ENCODE results near the gene DGKI.

Gene DGKI

DNA sequence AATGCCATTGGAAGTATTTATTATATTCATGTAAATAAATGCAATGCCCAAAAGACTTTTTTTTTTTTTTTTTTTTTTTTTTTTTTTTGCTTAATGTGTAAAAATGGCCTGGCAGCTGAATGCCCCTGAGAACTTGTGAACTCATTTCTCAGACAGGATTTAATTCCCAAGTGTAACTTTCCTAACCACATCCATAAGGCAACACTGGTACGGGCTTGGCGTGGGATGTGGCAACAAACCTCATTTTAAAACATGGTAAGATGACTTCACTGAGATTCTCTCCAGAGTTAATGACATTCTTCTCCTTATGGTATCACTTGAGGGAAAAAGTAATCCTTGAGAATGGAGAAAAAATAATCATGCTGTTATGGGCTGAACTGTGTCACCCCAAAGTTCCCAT lies 150.4 kb downstream of the DGKI start:
- H3K4me3 ChIP-seq (ENCODE audit: low read depth, low read length) = no peak overlapping the region
- DNase-seq (ENCODE audit: low read depth) = no peak
- TF ChIP-seq, protein P1, sequence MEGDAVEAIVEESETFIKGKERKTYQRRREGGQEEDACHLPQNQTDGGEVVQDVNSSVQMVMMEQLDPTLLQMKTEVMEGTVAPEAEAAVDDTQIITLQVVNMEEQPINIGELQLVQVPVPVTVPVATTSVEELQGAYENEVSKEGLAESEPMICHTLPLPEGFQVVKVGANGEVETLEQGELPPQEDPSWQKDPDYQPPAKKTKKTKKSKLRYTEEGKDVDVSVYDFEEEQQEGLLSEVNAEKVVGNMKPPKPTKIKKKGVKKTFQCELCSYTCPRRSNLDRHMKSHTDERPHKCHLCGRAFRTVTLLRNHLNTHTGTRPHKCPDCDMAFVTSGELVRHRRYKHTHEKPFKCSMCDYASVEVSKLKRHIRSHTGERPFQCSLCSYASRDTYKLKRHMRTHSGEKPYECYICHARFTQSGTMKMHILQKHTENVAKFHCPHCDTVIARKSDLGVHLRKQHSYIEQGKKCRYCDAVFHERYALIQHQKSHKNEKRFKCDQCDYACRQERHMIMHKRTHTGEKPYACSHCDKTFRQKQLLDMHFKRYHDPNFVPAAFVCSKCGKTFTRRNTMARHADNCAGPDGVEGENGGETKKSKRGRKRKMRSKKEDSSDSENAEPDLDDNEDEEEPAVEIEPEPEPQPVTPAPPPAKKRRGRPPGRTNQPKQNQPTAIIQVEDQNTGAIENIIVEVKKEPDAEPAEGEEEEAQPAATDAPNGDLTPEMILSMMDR (IDR thresholded peaks at IDR 0.05; ENCODE audit: control insufficient read depth, extremely low read depth, insufficient read depth) = no peak

DNA sequence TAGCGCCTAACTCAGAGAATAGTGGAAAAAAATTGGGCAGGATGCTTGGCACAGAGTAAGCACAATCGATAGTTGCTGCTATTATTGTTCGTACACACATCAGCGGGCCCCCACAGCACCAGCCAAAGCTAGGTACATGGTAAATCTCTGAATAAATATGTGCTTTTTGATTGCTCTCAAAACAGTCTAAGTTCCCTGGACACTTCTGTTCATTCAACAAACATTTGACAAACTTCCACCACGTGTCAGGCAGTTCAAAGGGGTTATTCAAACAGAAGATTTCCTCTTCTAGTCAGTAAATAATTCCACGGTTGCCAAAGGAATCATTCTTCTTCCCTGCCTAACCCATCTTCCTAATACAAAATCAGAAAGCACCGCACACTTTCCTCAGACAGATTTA lies 150.8 kb downstream of the DGKI start:
- TF ChIP-seq, protein P1 (IDR thresholded peaks at IDR 0.05; ENCODE audit: control insufficient read depth, extremely low read depth, insufficient read depth) = no peak
- peak; percentile 92 for DNase-seq (ENCODE audit: low read depth)
- H3K4me3 ChIP-seq (ENCODE audit: low read depth, low read length) = no peak overlapping the region

DNA sequence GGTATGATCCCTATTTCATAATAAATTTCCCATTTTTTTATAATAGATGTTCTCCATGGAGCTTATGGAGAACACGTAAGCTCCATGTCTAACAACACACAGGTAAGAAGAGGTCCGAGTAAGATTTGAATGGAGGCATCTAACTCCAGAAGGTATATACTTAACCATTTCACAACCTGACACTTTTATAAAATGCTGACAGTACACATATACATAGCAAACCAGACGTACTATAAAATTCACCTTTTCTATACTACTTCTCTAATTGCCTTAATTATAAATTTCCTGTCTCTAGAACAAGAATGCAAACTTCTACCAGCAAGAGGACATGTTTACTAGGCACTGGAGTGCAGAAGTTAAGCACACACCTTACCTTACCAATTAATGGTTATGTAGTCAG lies 151.3 kb downstream of the DGKI start:
- TF ChIP-seq, protein P1 (IDR thresholded peaks at IDR 0.05; ENCODE audit: control insufficient read depth, extremely low read depth, insufficient read depth) = no peak
- DNase-seq (ENCODE audit: low read depth) = no peak
- no peak overlapping the region for H3K4me3 ChIP-seq (ENCODE audit: low read depth, low read length)

- TF ChIP-seq, protein P1 (IDR thresholded peaks at IDR 0.05; ENCODE audit: control insufficient read depth, extremely low read depth, insufficient read depth) = no peak
- H3K4me3 ChIP-seq (ENCODE audit: low read depth, low read length) = no peak overlapping the region
- DNase-seq (ENCODE audit: low read depth) = no peak
Observed at GRCh38 chr7:137694405-137694804, 152.4 kb downstream of the DGKI start.

DNA sequence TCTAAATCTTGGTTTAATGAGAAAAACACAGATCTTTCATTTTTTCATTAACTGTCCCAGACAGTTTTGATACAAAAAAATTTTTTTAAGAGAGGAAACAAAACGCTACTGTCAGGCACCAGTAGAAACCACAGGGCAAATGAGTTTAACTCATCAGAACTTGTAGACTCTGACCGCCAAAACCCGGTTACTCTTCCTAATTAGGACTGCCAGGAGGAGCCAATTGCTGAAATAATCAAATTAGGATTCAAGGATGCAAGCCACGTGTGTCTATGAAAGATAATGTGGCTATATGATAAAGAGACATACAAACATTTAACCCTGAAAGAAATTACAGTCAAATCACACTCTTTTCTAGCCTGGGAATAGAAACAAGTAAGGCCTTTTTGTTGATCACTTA lies 154.4 kb downstream of the DGKI start:
- H3K4me3 ChIP-seq (ENCODE audit: low read depth, low read length) = no peak overlapping the region
- TF ChIP-seq, protein P1 (IDR thresholded peaks at IDR 0.05; ENCODE audit: control insufficient read depth, extremely low read depth, insufficient read depth) = no peak
- no peak for DNase-seq (ENCODE audit: low read depth)

GRCh38 chr7:137691566-137691965 lies 155.2 kb downstream of the DGKI start:
- no peak overlapping the region for H3K4me3 ChIP-seq (ENCODE audit: low read depth, low read length)
- no peak for DNase-seq (ENCODE audit: low read depth)
- TF ChIP-seq, protein P1 (IDR thresholded peaks at IDR 0.05; ENCODE audit: control insufficient read depth, extremely low read depth, insufficient read depth) = no peak

DNA sequence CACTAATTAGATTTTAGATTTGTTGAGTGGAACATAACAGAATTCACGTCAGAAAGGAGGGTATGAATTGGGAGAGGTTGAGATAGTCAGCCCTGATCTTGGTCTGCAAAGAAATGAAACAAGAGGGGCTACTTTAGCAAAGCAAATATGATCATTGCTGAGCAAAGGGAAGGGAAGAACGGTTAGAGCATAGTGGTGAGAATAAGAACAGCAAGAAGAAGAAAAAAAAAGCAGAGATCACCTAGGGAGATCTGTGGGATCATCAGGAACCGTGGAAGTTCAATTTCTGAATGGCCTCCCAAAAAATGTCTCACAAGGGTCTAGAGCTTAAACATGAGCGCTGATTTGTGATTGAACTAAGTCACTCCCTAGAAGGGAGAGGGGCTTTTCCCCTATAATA lies 156.1 kb downstream of the DGKI start:
- TF ChIP-seq, protein P1 (IDR thresholded peaks at IDR 0.05; ENCODE audit: control insufficient read depth, extremely low read depth, insufficient read depth) = no peak
- H3K4me3 ChIP-seq (ENCODE audit: low read depth, low read length) = no peak overlapping the region
- no peak for DNase-seq (ENCODE audit: low read depth)
